ENCODE data around the gene CPXM2.

GRCh38 chr10:123858907-123859652 is 32.5 kb downstream of the CPXM2 start:
- TF ChIP-seq EZH2 (IDR thresholded peaks at IDR 0.05; ENCODE audit: low read length): no peak
- TF ChIP-seq CTCF (optimal IDR thresholded peaks at IDR 0.05 in 1 of 3, IDR thresholded peaks at IDR 0.05 in 1 of 3, conservative IDR thresholded peaks at IDR 0.05 in 1 of 3; ENCODE audit: extremely low read depth in 1 of 3, insufficient read depth in 2 of 3, low read length in 3 of 3): no peak
